HG03432 (cell line): Measurements from ENCODE around the gene EMC8.

Experiments used
- ATAC-seq: cut with Tn5 transposase; IDR thresholded peaks from one replicate; pipeline ENCODE4 v1.9.1; 2021; ENCODE audit warnings: mild to moderate bottlenecking, moderate library complexity; ENCODE audit not compliant: unreplicated experiment

EMC8 gene

GRCh38 chr16:85733839-85734170 is 65.5 kb downstream of the EMC8 start:
- no peak for ATAC-seq

GRCh38 chr16:85733155-85733838 is 66.0 kb downstream of the EMC8 start:
- no peak for ATAC-seq

GRCh38 chr16:85731179-85731578 is 68.2 kb downstream of the EMC8 start:
- ATAC-seq = no peak

GRCh38 chr16:85730186-85730465 is 69.2 kb downstream of the EMC8 start:
- no peak for ATAC-seq

GRCh38 chr16:85729452-85730185 is 69.7 kb downstream of the EMC8 start:
- no peak for ATAC-seq

- ATAC-seq = no peak
These were observed 70.5 kb downstream of the EMC8 start for GRCh38 chr16:85728879-85729278.
